ENCODE data around the gene NOX4. TPM values are rescaled to one million over a fixed set of nuclear protein-coding genes. Genes with fewer than 3 reads are reported as not detected.
"Not testable (repeated sequence)": the region's sequence is repeated elsewhere in the genome, so short reads cannot be mapped to it uniquely, and the experiment has no call there.

The NOX4 gene
- total RNA-seq, 1 experiment from 2014 or later = not detected

DNA sequence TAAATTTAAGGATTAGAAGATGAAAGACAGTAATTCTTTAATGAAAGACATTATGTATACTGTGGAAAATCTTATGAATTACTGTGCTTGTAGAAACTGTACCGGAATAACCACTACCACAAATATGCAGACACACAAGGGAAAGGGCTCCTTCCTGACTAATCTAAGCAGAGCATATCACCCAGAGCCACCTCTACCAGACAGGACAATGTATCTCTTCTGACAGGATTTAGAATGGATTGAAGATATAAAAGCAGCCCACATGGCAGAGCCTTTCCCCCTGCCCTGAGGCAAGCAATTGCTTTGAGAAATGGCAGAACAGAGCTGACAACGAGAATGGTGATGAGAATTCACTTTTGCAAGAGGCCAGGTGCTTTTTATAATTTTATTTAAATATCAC, 144.1 kb downstream of the NOX4 start:
- DNase-seq (ENCODE audit: unreplicated experiment) = no peak
- Mint-ChIP-seq H3K27me3 (ENCODE audit: insufficient read depth, unreplicated experiment) (no peaks in the 10 kb centered on the region), H3K4me1 (ENCODE audit: insufficient read depth, unreplicated experiment) (peaks cover 17% of the 10 kb centered on the region), H3K27ac (ENCODE audit: low read depth, unreplicated experiment) (no peak overlapping the region), H3K9me3 (ENCODE audit: unreplicated experiment) (no peaks in the 10 kb centered on the region), H3K36me3 (ENCODE audit: insufficient read depth, unreplicated experiment) (no peaks in the 10 kb centered on the region), H3K4me3 (ENCODE audit: unreplicated experiment) (no peak overlapping the region)
- intact Hi-C loops (cut with micrococcal nuclease) = no loop called here
- BruUV-seq (replicated peaks) = no TSS peak
- TF ChIP-seq, protein P1, sequence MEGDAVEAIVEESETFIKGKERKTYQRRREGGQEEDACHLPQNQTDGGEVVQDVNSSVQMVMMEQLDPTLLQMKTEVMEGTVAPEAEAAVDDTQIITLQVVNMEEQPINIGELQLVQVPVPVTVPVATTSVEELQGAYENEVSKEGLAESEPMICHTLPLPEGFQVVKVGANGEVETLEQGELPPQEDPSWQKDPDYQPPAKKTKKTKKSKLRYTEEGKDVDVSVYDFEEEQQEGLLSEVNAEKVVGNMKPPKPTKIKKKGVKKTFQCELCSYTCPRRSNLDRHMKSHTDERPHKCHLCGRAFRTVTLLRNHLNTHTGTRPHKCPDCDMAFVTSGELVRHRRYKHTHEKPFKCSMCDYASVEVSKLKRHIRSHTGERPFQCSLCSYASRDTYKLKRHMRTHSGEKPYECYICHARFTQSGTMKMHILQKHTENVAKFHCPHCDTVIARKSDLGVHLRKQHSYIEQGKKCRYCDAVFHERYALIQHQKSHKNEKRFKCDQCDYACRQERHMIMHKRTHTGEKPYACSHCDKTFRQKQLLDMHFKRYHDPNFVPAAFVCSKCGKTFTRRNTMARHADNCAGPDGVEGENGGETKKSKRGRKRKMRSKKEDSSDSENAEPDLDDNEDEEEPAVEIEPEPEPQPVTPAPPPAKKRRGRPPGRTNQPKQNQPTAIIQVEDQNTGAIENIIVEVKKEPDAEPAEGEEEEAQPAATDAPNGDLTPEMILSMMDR (IDR thresholded peaks at IDR 0.05; ENCODE audit: unreplicated experiment) = no peak
- ChIA-PET CTCF (no interaction called here), POLR2A (no interaction called here)

DNA sequence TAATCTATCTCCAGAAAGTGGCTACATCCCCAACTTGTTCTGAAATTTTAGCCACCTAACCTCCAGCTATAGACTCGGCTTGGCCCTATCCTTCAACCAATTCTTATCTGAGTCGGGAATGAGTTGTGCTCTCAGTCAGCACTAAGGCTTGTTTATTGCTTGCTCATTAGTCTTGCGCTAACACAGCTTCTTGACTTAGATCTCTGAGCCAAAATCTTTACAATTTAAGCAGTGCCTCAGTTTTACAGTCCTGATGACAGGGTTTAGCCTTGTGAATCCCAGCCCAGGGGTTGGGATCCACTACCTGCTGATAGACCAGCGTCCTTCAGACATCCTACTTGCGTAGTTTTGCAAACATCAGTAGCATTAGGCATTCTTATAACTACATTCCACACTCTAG, 144.6 kb downstream of the NOX4 start:
- H3K27ac Mint-ChIP-seq (ENCODE audit: low read depth, unreplicated experiment) = no peak overlapping the region
- H3K9me3 Mint-ChIP-seq (ENCODE audit: unreplicated experiment) = no peaks in the 10 kb centered on the region
- CTCF ChIA-PET = no interaction called here
- no peaks in the 10 kb centered on the region for H3K36me3 Mint-ChIP-seq (ENCODE audit: insufficient read depth, unreplicated experiment)
- no TSS peak for BruUV-seq (replicated peaks)
- POLR2A ChIA-PET = no interaction called here
- intact Hi-C loops (cut with micrococcal nuclease) = no loop called here
- H3K27me3 Mint-ChIP-seq (ENCODE audit: insufficient read depth, unreplicated experiment) = no peaks in the 10 kb centered on the region
- no peak overlapping the region for H3K4me3 Mint-ChIP-seq (ENCODE audit: unreplicated experiment)
- DNase-seq (ENCODE audit: unreplicated experiment) = no peak
- peaks cover 19% of the 10 kb centered on the region for H3K4me1 Mint-ChIP-seq (ENCODE audit: insufficient read depth, unreplicated experiment)
- TF ChIP-seq, protein P1 (IDR thresholded peaks at IDR 0.05; ENCODE audit: unreplicated experiment) = no peak

DNA sequence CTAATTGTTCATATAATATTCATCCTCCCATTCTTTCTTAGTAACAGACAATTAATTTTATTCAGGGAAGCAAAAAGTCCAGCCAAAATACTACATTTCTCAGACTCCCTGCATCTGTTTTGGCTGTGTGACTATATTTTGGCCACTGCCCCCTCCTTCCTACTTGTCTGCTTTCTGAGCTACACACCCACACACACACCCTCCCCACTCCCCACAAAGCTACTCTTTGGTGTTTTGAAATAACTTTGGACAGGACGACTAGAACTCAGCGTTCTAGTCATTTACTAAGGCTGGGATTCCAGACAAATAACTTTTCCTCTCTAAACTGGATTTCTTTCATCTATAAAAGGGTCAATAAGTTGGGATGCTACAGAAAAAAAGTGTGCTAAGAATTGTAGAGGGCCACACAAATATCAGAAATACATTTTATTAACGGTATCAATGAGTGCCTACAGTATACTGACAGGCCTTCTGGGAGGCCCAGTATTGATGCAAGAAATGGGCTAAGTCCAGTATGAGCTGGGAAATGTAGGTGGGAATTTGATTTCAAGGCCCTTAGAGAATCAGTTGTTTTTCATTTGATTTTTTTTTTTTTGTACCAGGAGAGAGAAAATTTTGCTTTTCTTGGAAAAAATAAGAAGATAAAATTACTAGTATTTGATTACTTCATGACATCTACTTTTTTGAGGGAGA, 148.1 kb downstream of the NOX4 start:
- H3K27me3 Mint-ChIP-seq (ENCODE audit: insufficient read depth, unreplicated experiment); H3K9me3 Mint-ChIP-seq (ENCODE audit: unreplicated experiment); H3K4me3 Mint-ChIP-seq (ENCODE audit: unreplicated experiment); H3K36me3 Mint-ChIP-seq (ENCODE audit: insufficient read depth, unreplicated experiment); DNase-seq (ENCODE audit: unreplicated experiment); BruUV-seq (replicated peaks); intact Hi-C loops (cut with micrococcal nuclease): not testable (repeated sequence)
- Mint-ChIP-seq H3K27ac (ENCODE audit: low read depth, unreplicated experiment) (peak overlapping the region; percentile 86), H3K4me1 (ENCODE audit: insufficient read depth, unreplicated experiment) (peaks cover 28% of the 10 kb centered on the region)
- ChIA-PET CTCF (interaction anchor here (0.9 to 1.3 kb wide), 3 partner anchors 10 to 63 kb away, joined by 3 to 8 read pairs (median 5); no protein-coding TSS in a partner anchor), POLR2A (interaction anchor here (1.1 kb wide), 1 partner anchor 38 kb away, joined by 6 read pairs; no protein-coding TSS in a partner anchor)

- H3K27me3 Mint-ChIP-seq (ENCODE audit: insufficient read depth, unreplicated experiment); H3K36me3 Mint-ChIP-seq (ENCODE audit: insufficient read depth, unreplicated experiment); H3K9me3 Mint-ChIP-seq (ENCODE audit: unreplicated experiment); BruUV-seq (replicated peaks); H3K27ac Mint-ChIP-seq (ENCODE audit: low read depth, unreplicated experiment); DNase-seq (ENCODE audit: unreplicated experiment); CTCF ChIA-PET; POLR2A ChIA-PET; intact Hi-C loops (cut with micrococcal nuclease); H3K4me3 Mint-ChIP-seq (ENCODE audit: unreplicated experiment): not testable (repeated sequence)
- peaks cover 25% of the 10 kb centered on the region for H3K4me1 Mint-ChIP-seq (ENCODE audit: insufficient read depth, unreplicated experiment)
These were observed 150.7 kb downstream of the NOX4 start for GRCh38 chr11:89340450-89340849.

- intact Hi-C loops (cut with micrococcal nuclease); DNase-seq (ENCODE audit: unreplicated experiment); POLR2A ChIA-PET; H3K36me3 Mint-ChIP-seq (ENCODE audit: insufficient read depth, unreplicated experiment); H3K9me3 Mint-ChIP-seq (ENCODE audit: unreplicated experiment); CTCF ChIA-PET; H3K4me3 Mint-ChIP-seq (ENCODE audit: unreplicated experiment); BruUV-seq (replicated peaks); H3K27ac Mint-ChIP-seq (ENCODE audit: low read depth, unreplicated experiment); H3K27me3 Mint-ChIP-seq (ENCODE audit: insufficient read depth, unreplicated experiment): not testable (repeated sequence)
- peaks cover 23% of the 10 kb centered on the region for H3K4me1 Mint-ChIP-seq (ENCODE audit: insufficient read depth, unreplicated experiment)
These were observed 153.1 kb downstream of the NOX4 start for GRCh38 chr11:89338073-89338472.

- H3K27ac Mint-ChIP-seq (ENCODE audit: low read depth, unreplicated experiment); intact Hi-C loops (cut with micrococcal nuclease); H3K9me3 Mint-ChIP-seq (ENCODE audit: unreplicated experiment); POLR2A ChIA-PET; H3K4me3 Mint-ChIP-seq (ENCODE audit: unreplicated experiment); H3K36me3 Mint-ChIP-seq (ENCODE audit: insufficient read depth, unreplicated experiment); H3K27me3 Mint-ChIP-seq (ENCODE audit: insufficient read depth, unreplicated experiment); DNase-seq (ENCODE audit: unreplicated experiment); BruUV-seq (replicated peaks): not testable (repeated sequence)
- peaks cover 18% of the 10 kb centered on the region for H3K4me1 Mint-ChIP-seq (ENCODE audit: insufficient read depth, unreplicated experiment)
- CTCF ChIA-PET = interaction anchor here (1.4 kb wide), 1 partner anchor 67 kb away, joined by 4 read pairs; no protein-coding TSS in a partner anchor
These were observed 154.0 kb downstream of the NOX4 start for GRCh38 chr11:89337100-89337650.

All from MCF 10A (cell line).